ENCODE results near the gene GNG7. TPM values are rescaled to one million over a fixed set of nuclear protein-coding genes. Genes with fewer than 3 reads are reported as not detected.

Gene GNG7
- total and polyA plus RNA-seq, 10 of the 15 experiments (the other 5 are each of a cell fraction or from before 2014, with no cell fraction given) = 1.9 to 13.6 (median 6.5) TPM

GRCh38 chr19:2680808-2681207 lies 21.7 kb downstream of the GNG7 start (continued):
- TF ChIP-seq GABPA (IDR thresholded peaks at IDR 0.05; ENCODE audit: low read depth) (no peak), MLLT1 (IDR thresholded peaks at IDR 0.05) (no peak), SMAD1 (IDR thresholded peaks at IDR 0.05; ENCODE audit: low read depth, partially characterized antibody) (no peak), HDAC6 (IDR thresholded peaks at IDR 0.05; ENCODE audit: unreplicated experiment) (no peak), ZNF687 (IDR thresholded peaks at IDR 0.05) (0 out of 2 replicates have a peak, but pooled peaks have one; percentile 32), CREM (IDR thresholded peaks at IDR 0.05; ENCODE audit: low read depth) (peak; percentile 41; the same call in 1 of the 2 replicates), NFYB (IDR thresholded peaks at IDR 0.05; ENCODE audit: insufficient read depth, low read depth, low read length) (no peak), IRF4 (IDR thresholded peaks at IDR 0.05; ENCODE audit: low read depth, low read length) (no peak), NFYA (IDR thresholded peaks at IDR 0.05; ENCODE audit: borderline replicate concordance, low read depth, low read length) (no peak), CREB1 (IDR thresholded peaks at IDR 0.05; ENCODE audit: low read depth) (peak; percentile 28; the same call in 1 of the 2 replicates), SREBF2 (IDR thresholded peaks at IDR 0.05; ENCODE audit: low read length) (no peak), TCF7 (IDR thresholded peaks at IDR 0.05; ENCODE audit: borderline replicate concordance) (peak; percentile 88), FOS (IDR thresholded peaks at IDR 0.05; ENCODE audit: borderline replicate concordance, extremely low read depth, insufficient read length) (no peak), LARP7 (IDR thresholded peaks at IDR 0.05) (no peak)

All from GM12878 (cell line).